Esophagus (tissue), 2 donors: ENCODE data around the gene ICAM4. TPM values are rescaled to one million over a fixed set of nuclear protein-coding genes. Genes with fewer than 3 reads are reported as not detected.

Experiments
- H3K27ac ChIP-seq, 2 donors: one replicate each; pipeline ENCODE4 v1.5.1; 2013; ENCODE audit warnings: low read depth in 2 of 2, mild to moderate bottlenecking in 2 of 2, inconsistent platforms in 1 of 2, low read length in 1 of 2, moderate library complexity in 1 of 2
- H3K27me3 ChIP-seq, 2 donors: one replicate each; pipeline ENCODE4 v1.6.1; 2013; ENCODE audit warnings: low read length in 2 of 2, control low read depth in 1 of 2, mild to moderate bottlenecking in 1 of 2; ENCODE audit not compliant: insufficient read depth in 2 of 2, control insufficient read depth in 1 of 2
- H3K36me3 ChIP-seq, 2 donors: one replicate each; pipeline ENCODE4 v1.6.1; 2013; ENCODE audit warnings: low read length in 1 of 2; ENCODE audit not compliant: control insufficient read depth in 2 of 2, insufficient read depth in 2 of 2
- H3K4me1 ChIP-seq, 2 donors: one replicate each; pipeline ENCODE4 v1.6.1; 2013; ENCODE audit warnings: low read length in 1 of 2; ENCODE audit not compliant: control insufficient read depth in 2 of 2, insufficient read depth in 2 of 2
- H3K4me3 ChIP-seq, 2 donors: one replicate each; pipeline ENCODE4 v1.5.1; 2013; ENCODE audit warnings: low read length in 2 of 2, mild to moderate bottlenecking in 2 of 2, low read depth in 1 of 2, moderate library complexity in 1 of 2
- H3K9me3 ChIP-seq, 2 donors: one replicate each; pipeline ENCODE4 v1.6.1; 2013; ENCODE audit warnings: mild to moderate bottlenecking in 2 of 2, low read depth in 1 of 2, low read length in 1 of 2, moderate library complexity in 1 of 2; ENCODE audit not compliant: control insufficient read depth in 2 of 2, insufficient read depth in 1 of 2
- WGBS, 2 donors: extraction: QIAGEN DNeasy Blood & Tissue Kit; methylation state at CpG; one replicate each; pipeline ENCODE4 v1.1.7; 2013; 5-methylcytosine and 5-hydroxymethylcytosine counted together
- polyA plus RNA-seq, 2 donors: library from polyadenylated mRNA; stranded (reverse); fragments of 200-250 nt; gene quantifications; one replicate each; pipeline ENCODE4 v1.2.3, GENCODE V29; 2013
- donor health status: healthy with polysubstance abuse.
- donor health status: Bipolar disorder and iron deficiency.

Gene ICAM4
- polyA plus RNA-seq, 2 donors = 0.12 to 0.26 TPM

GRCh38 chr19:10295305-10295846 is 8.6 kb downstream of the ICAM4 start:
- no peaks in the 10 kb centered on the region for H3K36me3 ChIP-seq
- H3K4me1 ChIP-seq = peaks cover 6 to 42% of the 10 kb centered on the region in 2 donors
- no peak overlapping the region for H3K27ac ChIP-seq
- peak overlapping the region; percentile 13 to 28 for H3K4me3 ChIP-seq
- WGBS, 2 donors = 2 to 4% methylated on average over 48 of the region's 48 CpGs
- H3K27me3 ChIP-seq = peaks cover 0 to 10% of the 10 kb centered on the region in 2 donors
- H3K9me3 ChIP-seq = peaks cover 0 to 14% of the 10 kb centered on the region in 2 donors

- Histone ChIP-seq H3K9me3 (peaks cover 0 to 14% of the 10 kb centered on the region in 2 donors), H3K4me1 (peaks cover 2 to 36% of the 10 kb centered on the region in 2 donors), H3K36me3 (no peaks in the 10 kb centered on the region), H3K4me3 (peak overlapping the region; percentile 13 to 28), H3K27me3 (peaks cover 0 to 10% of the 10 kb centered on the region in 2 donors), H3K27ac (no peak overlapping the region)
- 6 to 10% methylated on average over 50 to 58 of the region's 58 CpGs for WGBS, 2 donors
These were observed 9.3 kb downstream of the ICAM4 start for GRCh38 chr19:10295847-10296591.

GRCh38 chr19:10299545-10300458 is 13.0 kb downstream of the ICAM4 start:
- Histone ChIP-seq H3K4me3 (no peak overlapping the region), H3K9me3 (no peaks in the 10 kb centered on the region), H3K4me1 (peaks cover 0 to 12% of the 10 kb centered on the region in 2 donors), H3K27ac (no peak overlapping the region), H3K27me3 (no peaks in the 10 kb centered on the region), H3K36me3 (no peaks in the 10 kb centered on the region)
- WGBS, 2 donors = 45 to 51% methylated on average over 14 of the region's 14 CpGs

- 79 to 81% methylated on average over 17 of the region's 17 CpGs for WGBS, 2 donors
These were observed 18.5 kb downstream of the ICAM4 start for GRCh38 chr19:10305139-10305806.

GRCh38 chr19:10306327-10306726 is 19.6 kb downstream of the ICAM4 start:
- no peaks in the 10 kb centered on the region for H3K9me3 ChIP-seq
- H3K27me3 ChIP-seq = no peaks in the 10 kb centered on the region
- H3K4me3 ChIP-seq = no peak overlapping the region
- WGBS, 2 donors = 91 to 95% methylated on average over 5 of the region's 5 CpGs
- H3K27ac ChIP-seq = no peak overlapping the region
- no peaks in the 10 kb centered on the region for H3K4me1 ChIP-seq
- peaks cover 3 to 9% of the 10 kb centered on the region in 2 donors for H3K36me3 ChIP-seq

More at GRCh38 chr19:10305139-10305806, 18.5 kb downstream of the ICAM4 start:
- Histone ChIP-seq H3K4me1 (no peaks in the 10 kb centered on the region), H3K4me3 (no peak overlapping the region), H3K36me3 (peaks cover 0 to 2% of the 10 kb centered on the region in 2 donors), H3K9me3 (no peaks in the 10 kb centered on the region), H3K27ac (no peak overlapping the region), H3K27me3 (no peaks in the 10 kb centered on the region)

- no peaks in the 10 kb centered on the region for H3K9me3 ChIP-seq
- no peak within 1 kb of the TSS for H3K4me3 ChIP-seq
- H3K36me3 ChIP-seq = peaks cover 3 to 9% of the 10 kb centered on the region in 2 donors
- WGBS, 2 donors = 89 to 93% methylated on average over 24 of the region's 24 CpGs
- H3K27ac ChIP-seq = no peak within 1 kb of the TSS
- H3K4me1 ChIP-seq = no peaks in the 10 kb centered on the region
- H3K27me3 ChIP-seq = no peaks in the 10 kb centered on the region
These were observed 22.7 kb downstream of the ICAM4 start, which contains the start of gene ZGLP1 for GRCh38 chr19:10309423-10309822. Gene ZGLP1, minus strand, starts transcription at chr19:10309815.

- Histone ChIP-seq H3K4me3 (peak within 1 kb of the TSS; percentile 68 to 88), H3K36me3 (peaks cover 4 to 22% of the 10 kb centered on the region in 2 donors), H3K27me3 (no peaks in the 10 kb centered on the region), H3K27ac (peak within 1 kb of the TSS; percentile 19 to 59), H3K4me1 (peaks cover 0 to 2% of the 10 kb centered on the region in 2 donors), H3K9me3 (no peaks in the 10 kb centered on the region)
- WGBS, 2 donors = 1% methylated on average over 39 to 55 of the region's 55 CpGs
These were observed 28.8 kb downstream of the ICAM4 start, which contains the start of gene FDX2 for GRCh38 chr19:10315335-10316214. Gene FDX2, minus strand, starts transcription at chr19:10316015. Its CDS starts 19 bp downstream, at chr19:10315996.

GRCh38 chr19:10316229-10317044 is 29.7 kb downstream of the ICAM4 start:
- peak overlapping the region in 1 of 2 donors; percentile 88 for H3K4me3 ChIP-seq
- peaks cover 3 to 25% of the 10 kb centered on the region in 2 donors for H3K36me3 ChIP-seq
- peaks cover 0 to 2% of the 10 kb centered on the region in 2 donors for H3K4me1 ChIP-seq
- no peak overlapping the region for H3K27ac ChIP-seq
- H3K9me3 ChIP-seq = no peaks in the 10 kb centered on the region
- no peaks in the 10 kb centered on the region for H3K27me3 ChIP-seq
- WGBS, 2 donors = 62 to 67% methylated on average over 19 of the region's 19 CpGs
